Medulla oblongata (tissue), 1 donor: ENCODE measurements around the gene ZNF526.
A peak's percentile ranks its signal among the peaks of the same experiment; 100 is the strongest.
"Not testable (repeated sequence)": the region's sequence is repeated elsewhere in the genome, so short reads cannot be mapped to it uniquely, and the experiment has no call there.

Experiments used
- DNase-seq: peaks from one replicate; pipeline ENCODE4 v3.0.0-alpha.2; 2015; ENCODE audit errors: extremely low spot score

Gene ZNF526

DNA sequence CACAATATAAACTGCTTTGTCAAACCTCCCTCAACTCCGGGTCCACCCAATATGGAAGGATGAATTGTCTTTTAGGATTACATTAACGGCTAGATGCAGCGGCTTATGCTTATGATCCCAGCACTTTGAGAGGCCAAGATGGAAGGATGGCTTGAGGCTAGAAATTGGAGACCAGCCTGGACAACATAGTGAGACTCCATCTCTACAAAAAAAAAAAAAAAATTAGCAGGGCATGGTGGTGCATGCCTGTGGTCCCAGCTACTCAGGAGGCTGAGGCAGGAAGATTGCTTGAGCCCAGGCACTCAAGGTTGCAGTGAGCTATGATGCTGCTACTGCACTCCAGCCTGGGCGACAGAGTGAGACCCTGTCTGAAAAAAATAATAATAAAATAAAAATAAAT lies 46.0 kb downstream of the ZNF526 start:
- DNase-seq, result not testable (repeated sequence)

DNA sequence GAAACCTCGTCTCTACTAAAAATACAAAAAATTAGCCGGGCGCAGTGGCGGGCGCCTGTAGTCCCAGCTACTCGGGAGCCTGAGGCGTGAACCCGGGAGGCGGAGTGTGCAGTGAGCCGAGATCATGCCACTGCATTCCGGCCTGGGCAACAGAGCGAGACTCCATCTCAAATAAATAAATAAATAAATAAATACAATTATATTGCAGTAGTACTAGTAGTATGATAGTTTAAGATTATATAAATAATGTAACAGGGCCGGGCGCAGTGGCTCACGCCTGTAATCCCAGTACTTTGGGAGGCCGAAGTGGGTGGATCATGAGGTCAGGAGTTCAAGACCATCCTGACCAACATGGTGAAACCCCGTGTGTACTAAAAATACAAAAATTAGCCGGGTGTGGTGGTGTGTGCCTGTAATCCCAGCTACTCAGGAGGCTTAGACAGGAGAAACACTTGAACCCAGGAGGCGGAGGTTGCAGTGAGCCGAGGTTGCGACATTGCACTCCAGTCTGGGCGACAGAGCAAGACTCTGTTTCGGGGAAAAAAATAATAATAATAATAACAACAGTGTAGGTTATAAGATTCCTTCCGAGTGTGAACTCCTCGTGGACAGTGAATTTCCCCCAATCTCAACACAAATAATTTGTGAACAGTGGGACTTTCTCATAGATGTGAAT lies 47.0 kb downstream of the ZNF526 start:
- DNase-seq, result not testable (repeated sequence)

DNA sequence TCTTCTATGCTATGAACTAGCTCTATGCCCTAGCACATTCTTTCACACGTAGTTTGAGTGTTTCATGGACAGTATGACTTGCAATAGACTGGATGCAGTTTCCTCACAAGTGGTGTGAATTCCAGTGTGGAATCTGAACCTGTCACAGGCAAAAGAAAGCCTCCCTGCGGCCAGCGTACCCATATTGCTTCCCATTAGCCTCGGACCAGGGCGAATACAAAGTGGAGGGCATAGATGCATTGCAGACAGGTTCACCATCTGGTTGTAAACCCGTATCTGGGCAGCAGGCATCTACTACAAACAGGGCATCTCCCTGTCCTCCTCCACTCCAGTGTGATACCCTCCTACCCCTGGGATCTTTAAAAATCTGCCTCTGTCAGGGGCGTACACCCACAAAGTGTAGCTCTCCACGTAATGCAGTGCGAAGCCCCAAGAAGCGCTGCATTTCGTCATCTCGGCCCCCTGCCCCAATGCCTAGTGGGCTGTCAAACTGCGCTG lies 47.6 kb downstream of the ZNF526 start:
- DNase-seq, result peak; percentile 29

DNA sequence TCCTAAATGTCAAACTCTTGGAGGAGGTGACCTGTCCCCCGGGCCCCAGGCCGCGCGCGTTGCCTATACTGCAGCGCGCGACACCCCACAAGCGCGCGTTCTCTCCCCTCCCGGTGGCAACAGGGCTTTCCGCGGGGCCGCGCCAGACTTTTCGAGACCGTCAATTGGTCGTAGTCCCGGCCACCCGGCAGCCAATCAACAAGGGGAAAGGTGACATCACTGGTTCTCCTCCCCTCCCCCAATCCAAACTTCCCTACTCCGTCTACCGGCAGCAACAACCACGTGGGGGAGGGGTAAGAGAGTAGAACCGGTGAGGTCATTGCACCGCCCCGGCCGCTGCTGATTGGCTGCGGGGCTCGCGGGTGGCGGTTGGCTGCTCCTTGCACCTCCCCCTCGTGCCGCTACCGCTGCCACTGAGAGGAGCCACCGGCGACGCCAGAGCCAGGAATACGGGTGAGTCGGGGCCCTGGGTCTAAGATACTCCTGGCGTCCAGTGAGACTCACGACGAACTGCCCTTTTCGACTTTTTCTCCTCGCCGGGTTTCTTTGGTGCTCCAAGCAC lies 48.1 kb downstream of the ZNF526 start:
- peak; percentile 100 for DNase-seq

DNA sequence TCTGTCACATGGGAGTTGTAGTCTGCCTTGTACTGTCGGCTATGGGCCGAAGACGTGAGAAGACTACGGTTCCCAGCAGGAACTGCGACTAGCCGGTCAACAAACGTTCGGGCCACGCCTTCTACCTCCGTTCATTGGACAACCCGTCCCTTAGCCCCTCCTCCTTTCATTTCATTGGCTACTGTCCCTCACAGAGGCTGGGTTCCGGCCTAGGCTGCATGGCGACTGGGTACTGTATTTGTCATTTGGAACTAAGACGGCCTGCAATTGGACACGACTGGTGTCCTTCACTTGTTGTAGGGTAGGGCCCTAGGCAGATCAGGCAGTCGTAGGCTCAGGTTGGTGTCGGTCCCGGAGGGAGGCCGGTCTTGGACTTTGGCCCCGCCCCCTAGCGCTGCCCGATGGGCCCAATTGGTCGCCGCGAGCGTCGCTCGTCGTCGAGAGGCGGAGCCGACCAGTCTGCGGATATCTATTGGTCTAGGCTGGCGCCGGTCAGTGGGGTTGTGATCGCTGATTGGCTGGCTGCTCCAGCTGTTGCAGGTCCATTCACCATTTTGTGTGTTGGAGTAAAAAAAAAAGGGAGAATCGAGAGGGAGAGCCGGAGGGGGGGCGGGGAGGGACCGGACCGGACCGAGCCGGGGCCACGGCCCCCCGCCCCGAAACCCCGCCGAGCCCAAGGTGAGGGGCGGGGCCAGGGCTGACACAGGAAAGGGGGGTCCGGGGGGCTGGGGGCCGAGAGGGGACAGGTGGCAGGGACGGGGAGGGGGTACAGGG lies 48.8 kb downstream of the ZNF526 start, which contains the start of gene CIC:
CIC (plus strand) TSS at position 549 of the 774 bp plus-strand sequence. CDS start 2,532 bp downstream, outside the sequence.
- peak; percentile 100 for DNase-seq

DNA sequence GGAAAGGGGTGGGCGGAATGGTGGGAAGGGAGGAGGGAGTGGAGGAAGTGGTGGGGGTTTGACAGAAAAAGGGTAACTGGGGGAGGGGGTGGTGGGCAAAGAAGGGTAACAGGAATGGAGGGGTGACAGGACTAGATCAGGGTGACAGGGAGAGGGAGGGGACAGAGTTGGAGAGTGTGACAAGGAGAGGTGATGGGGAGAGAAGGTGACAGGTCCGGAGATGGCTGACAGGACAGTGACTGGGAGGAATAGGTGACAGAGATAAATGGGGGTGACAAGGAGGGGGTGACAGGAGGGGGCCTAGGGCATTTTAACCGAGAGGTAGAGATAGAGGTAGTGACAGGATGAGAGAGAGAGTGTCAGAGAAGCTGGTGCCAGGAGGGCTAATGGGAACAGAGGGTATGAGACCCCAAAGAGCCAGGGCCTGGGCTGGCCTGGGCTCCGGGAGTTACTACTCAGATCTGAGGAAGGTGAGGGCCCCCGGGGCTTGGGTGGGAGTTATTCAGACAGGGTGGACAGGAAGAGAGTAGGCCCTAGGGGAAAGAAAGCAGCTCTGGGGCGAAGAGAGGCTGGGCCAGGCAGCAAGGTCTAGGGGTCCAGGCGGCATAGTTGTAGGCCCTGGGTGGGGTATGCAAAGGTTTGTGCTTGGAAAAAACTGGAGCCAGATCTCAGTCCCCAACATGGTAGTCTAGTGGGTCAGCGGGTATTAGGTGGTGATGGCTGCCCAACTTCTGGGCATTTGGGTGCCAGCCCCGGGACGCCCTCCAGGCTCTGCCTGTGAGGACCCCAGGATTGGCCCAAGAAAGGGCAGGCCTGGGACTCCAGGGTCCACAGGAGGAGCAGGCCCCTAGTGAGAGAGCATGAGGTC lies 49.6 kb downstream of the ZNF526 start:
- DNase-seq, result peak; percentile 29

DNA sequence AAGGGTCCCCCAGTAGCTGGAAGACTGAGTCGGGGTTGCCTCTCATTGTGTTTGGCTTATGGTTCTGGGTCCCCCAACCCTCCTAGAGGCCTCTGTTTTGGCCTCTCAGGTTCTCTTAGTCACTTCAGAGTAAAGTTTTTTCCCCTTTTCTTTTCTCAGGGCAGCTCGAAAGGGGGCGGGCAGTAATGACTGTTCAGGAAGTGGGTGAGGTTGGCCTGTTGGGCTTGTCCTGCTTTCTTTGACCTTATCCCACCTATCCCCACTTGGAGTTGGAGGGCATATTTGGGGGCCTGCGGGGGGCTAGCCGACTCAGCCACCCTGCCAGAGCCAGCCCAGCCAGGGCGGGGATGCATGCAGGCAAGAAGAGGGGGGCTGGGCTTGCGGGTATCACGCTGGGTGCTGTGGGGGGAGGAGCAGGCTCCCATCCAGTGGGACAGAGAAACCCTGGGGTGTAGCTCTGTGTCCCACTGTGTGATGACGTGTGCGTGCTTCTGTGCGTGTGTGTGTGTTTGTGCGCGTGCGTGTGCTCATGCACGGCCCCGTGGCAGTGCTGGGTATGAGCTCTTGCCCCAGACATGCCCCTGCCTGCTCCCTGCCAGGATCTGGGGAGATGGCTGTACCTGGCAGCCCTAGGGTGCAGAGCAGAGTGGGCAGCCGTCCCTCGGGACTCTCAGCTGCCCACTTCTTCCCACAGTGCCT lies 50.4 kb downstream of the ZNF526 start:
- peak; percentile 74 for DNase-seq

DNA sequence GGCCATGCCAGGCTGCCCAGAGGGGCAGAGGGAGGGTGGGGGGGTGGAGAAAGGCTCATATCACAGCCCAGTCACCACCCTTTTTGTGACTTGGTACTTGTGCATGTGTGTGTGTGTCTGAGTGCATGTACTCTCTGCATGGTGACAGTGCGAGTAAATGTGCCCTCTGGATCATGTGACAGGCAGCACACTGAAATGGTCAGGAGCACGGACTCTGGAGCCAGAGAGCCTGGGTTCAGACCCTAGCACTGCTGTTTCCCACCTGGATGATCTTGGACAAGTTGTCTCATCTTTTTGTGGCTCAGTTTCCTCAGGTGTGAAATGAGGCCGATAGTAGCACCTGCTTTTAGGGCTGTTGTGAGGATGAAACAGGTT lies 50.9 kb downstream of the ZNF526 start:
- DNase-seq, result peak; percentile 55

DNA sequence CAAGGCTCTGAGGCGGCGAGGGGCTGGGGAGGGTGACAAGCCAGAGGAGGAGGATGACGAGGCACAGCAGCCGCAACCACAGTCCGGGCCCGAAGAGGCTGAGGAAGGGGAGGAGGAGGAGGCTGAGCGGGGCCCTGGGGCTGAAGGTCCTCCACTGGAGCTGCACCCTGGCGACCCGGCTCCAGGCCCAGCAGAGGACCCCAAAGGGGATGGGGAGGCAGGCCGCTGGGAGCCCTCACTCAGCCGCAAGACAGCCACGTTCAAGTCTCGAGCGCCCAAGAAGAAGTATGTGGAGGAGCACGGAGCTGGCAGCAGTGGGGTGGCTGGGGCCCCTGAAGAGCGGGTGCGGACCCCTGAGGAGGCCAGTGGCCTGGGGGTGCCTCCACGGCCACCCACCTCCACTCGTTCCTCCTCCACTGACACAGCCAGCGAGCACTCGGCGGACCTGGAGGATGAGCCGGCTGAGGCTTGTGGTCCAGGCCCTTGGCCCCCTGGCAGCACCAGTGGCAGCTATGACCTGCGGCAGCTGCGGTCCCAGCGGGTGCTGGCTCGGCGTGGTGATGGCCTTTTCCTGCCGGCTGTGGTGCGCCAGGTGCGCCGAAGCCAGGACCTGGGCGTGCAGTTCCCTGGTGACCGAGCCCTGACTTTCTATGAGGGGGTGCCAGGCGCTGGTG lies 51.9 kb downstream of the ZNF526 start:
- DNase-seq, result no peak

DNA sequence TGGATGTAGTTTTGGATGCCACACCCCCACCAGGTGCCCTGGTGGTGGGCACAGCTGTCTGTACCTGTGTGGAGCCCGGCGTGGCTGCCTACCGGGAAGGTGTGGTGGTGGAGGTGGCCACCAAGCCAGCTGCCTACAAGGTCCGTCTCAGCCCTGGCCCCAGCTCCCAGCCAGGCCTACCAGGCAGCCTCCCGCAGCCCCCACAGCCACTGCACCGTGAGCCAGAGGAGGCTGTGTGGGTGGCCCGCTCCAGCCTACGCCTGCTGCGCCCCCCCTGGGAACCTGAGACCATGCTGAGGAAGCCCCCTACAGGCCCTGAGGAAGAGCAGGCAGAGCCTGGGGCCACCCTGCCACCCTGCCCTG lies 52.4 kb downstream of the ZNF526 start:
- no peak for DNase-seq

DNA sequence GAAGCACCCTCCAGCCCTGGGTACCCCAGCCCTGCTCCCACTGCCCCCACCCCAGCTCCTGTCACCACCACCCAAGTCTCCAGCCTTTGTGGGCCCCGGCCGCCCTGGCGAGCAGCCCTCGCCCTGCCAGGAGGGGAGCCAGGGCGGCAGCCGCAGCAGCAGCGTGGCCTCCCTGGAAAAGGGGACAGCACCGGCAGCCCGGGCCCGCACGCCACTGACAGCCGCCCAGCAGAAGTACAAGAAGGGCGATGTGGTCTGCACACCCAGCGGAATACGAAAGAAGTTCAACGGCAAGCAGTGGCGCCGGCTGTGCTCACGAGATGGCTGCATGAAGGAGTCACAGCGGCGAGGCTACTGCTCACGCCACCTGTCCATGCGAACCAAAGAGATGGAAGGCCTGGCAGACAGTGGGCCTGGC lies 52.9 kb downstream of the ZNF526 start:
- DNase-seq, result no peak

DNA sequence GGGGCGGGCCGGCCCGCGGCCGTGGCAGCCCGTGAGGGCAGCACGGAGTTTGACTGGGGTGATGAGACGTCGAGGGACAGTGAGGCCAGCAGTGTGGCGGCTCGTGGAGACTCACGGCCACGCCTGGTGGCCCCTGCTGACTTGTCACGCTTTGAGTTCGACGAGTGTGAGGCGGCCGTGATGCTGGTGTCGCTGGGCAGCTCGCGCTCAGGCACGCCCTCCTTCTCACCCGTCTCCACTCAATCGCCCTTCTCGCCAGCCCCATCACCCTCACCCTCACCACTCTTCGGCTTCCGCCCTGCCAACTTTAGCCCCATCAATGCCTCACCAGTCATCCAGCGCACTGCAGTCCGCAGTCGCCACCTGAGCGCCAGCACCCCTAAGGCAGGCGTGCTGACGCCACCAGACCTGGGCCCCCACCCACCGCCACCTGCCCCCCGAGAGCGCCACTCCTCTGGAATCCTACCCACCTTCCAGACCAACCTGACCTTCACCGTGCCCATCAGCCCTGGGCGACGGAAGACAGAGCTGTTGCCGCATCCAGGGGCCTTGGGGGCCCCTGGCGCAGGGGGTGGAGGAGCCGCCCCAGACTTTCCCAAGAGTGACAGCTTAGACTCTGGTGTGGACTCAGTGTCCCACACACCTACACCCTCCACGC lies 53.4 kb downstream of the ZNF526 start:
- DNase-seq, result no peak

DNA sequence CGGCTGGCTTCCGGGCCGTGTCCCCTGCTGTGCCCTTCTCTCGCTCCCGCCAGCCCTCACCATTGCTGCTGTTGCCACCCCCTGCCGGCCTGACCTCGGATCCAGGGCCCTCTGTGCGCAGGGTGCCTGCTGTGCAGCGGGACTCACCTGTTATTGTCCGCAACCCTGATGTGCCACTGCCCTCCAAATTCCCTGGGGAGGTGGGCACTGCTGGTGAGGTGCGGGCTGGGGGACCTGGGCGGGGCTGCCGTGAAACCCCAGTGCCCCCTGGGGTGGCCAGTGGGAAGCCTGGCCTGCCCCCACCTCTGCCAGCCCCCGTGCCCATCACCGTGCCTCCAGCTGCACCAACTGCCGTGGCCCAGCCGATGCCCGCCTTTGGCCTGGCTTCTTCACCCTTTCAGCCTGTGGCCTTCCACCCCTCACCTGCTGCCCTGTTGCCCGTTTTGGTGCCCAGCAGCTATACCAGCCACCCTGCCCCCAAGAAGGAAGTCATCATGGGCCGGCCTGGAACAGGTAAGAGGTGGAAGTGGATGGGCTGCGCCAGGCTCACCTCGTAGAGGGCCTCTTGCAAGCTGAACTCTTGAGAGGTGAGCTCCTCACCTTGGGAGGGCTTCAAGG lies 54.1 kb downstream of the ZNF526 start:
- DNase-seq, result no peak

DNA sequence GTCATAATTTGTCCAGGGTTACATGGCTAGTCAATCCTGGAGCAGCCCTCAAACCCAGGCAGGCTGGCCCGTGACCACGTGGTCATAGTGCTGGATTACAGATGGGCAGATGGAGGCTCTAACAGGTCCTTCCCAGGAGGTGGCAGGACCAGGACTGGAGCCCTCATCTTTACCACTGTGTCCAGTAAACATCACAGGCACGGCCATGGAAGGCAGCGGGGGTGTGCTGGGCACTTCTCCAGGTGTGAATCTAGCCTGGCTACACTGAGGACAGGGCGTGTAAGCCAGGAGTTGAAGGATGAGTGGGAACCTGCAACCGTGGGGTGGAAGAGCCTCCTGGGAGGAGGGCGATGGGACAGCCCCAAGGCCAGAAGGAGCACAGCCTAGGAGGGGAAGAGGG lies 55.0 kb downstream of the ZNF526 start:
- DNase-seq, result no peak

DNA sequence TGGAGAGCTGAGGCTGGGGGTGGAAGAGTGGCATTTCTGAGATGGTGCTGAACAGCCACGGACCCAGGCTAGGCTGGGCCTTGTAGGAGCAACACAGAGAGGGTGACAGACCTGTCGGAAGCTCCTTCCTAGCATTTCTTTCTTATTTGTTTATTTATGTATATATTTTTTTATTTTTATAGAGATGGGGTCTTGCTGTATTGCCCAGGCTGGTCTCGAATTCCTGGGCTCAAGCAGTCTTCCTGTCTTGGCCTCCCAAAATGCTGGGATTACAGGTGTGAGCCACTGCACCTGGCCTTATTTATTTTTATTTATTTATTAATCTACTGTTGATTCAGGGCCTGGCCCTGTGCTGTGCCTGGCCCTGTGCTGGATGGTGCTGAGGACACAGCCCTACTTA lies 55.4 kb downstream of the ZNF526 start:
- no peak for DNase-seq

DNA sequence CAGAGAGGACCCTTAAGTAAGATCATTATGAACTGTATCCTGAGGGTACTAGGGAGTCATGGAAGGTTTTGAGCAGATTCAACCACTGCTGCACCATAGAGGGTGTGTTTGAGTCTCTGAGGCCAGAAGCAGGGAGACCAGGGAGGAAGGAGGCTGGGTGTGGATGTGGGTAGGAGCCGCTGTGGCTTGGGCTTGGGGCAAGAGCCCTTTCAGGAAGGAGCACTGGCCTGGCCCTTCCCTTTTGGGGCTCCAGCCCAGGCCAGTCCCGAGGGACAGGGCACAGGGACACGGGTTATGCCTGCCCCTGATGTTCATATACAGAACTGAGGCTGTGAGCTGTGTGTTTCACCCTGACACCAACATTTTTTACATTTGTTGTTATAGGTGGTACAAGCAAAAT lies 56.2 kb downstream of the ZNF526 start:
- DNase-seq, result no peak

DNA sequence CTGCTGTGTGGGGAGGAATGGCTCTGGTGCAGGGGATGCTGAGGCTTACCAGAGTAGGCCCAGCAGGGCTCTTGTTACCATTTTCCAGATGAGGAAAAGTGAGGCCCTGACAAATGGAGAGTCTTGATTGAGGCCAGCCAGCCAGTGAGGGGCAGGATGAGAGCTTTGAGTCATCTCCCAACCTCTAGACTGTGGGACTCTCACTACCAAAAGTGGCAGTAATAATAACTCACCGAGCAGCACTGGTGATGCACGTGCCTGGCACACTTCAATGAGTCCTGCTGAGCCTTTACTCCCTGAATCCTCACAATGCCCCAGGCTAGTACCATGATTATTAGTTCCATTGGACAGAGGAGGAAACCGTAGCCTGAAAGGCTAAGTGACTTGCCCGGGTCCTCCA lies 56.7 kb downstream of the ZNF526 start:
- DNase-seq, result no peak
